ENCODE data around the gene CD79B.

- TF ChIP-seq POLR2AphosphoS5 (IDR thresholded peaks at IDR 0.05; ENCODE audit: low read depth, low read length) (no peak), CTCF (IDR thresholded peaks at IDR 0.05) (peak; percentile 70), EZH2phosphoT487 (IDR thresholded peaks at IDR 0.05; ENCODE audit: borderline replicate concordance, low read depth) (no peak)
Observed at GRCh38 chr17:63911657-63912100, 20.5 kb downstream of the CD79B start.
